RWPE2 (cell line): Measurements from ENCODE around the gene MEX3A.
"Not testable (repeated sequence)": the region's sequence is repeated elsewhere in the genome, so short reads cannot be mapped to it uniquely, and the experiment has no call there.

Experiments
- ATAC-seq: fragments of 200-7000 bp; cut with Tn5 transposase; 3 replicates; pipeline ENCODE4 v1.9.1; 2021; ENCODE audit warnings: low read depth
- DNase-seq: peaks from one replicate; pipeline ENCODE4 v3.0.0-alpha.2; 2020; ENCODE audit warnings: low spot score
- H3K27ac ChIP-seq: fragments of 450-650 bp; 2 replicates; pipeline ENCODE4 v1.5.1; 2017; ENCODE audit warnings: mild to moderate bottlenecking; ENCODE audit not compliant: poor library complexity, severe bottlenecking
- H3K27me3 ChIP-seq: fragments of 250-450 bp; sonication (Bioruptor Pico); 2 replicates; pipeline ENCODE4 v1.5.1; 2021; ENCODE audit warnings: mild to moderate bottlenecking, moderate library complexity; ENCODE audit not compliant: insufficient read depth, poor library complexity, severe bottlenecking
- H3K36me3 ChIP-seq: fragments of 250-450 bp; sonication (Bioruptor Pico); 2 replicates; pipeline ENCODE4 v1.5.1; 2020; ENCODE audit warnings: low read depth, mild to moderate bottlenecking, moderate library complexity
- H3K4me1 ChIP-seq: fragments of 250-450 bp; sonication (Bioruptor Pico); 2 replicates; pipeline ENCODE4 v1.5.1; 2021; ENCODE audit warnings: mild to moderate bottlenecking, moderate library complexity; ENCODE audit not compliant: insufficient read depth, poor library complexity, severe bottlenecking
- H3K4me3 ChIP-seq: fragments of 250-450 bp; sonication (Bioruptor Pico); 2 replicates; pipeline ENCODE4 v1.5.1; 2021; ENCODE audit warnings: mild to moderate bottlenecking, moderate library complexity; ENCODE audit not compliant: severe bottlenecking
- H3K9me3 ChIP-seq: fragments of 250-450 bp; sonication (Bioruptor Pico); 2 replicates; pipeline ENCODE4 v1.5.1; 2021; ENCODE audit warnings: mild to moderate bottlenecking, moderate library complexity; ENCODE audit not compliant: severe bottlenecking
- CTCF ChIP-seq: fragments of 450-650 bp; IDR thresholded peaks from one replicate; pipeline ENCODE4 v1.5.1; 2017; ENCODE audit warnings: mild to moderate bottlenecking, moderate library complexity; ENCODE audit not compliant: poor library complexity, severe bottlenecking

The MEX3A gene

DNA sequence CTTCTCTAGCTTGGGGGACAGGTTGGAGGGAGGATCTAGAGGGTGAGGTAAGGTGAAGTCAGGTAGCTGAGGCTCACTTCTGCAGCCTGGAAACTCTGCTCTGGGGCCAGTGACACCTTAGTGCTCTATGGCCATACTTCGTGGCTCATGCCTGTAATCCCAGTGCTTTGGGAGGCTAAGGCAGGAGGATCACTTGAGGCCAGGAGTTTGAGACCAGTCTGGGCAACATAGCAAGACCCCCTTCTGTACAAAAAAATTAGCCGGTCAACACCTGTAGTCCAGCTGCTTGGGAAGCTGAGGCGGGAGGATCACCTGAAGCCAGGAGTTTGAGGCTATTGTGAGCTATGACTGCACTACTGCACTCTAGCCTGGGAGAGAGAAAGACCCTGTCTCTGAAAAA lies 38.1 kb upstream of the MEX3A start:
- ATAC-seq = no peak

DNA sequence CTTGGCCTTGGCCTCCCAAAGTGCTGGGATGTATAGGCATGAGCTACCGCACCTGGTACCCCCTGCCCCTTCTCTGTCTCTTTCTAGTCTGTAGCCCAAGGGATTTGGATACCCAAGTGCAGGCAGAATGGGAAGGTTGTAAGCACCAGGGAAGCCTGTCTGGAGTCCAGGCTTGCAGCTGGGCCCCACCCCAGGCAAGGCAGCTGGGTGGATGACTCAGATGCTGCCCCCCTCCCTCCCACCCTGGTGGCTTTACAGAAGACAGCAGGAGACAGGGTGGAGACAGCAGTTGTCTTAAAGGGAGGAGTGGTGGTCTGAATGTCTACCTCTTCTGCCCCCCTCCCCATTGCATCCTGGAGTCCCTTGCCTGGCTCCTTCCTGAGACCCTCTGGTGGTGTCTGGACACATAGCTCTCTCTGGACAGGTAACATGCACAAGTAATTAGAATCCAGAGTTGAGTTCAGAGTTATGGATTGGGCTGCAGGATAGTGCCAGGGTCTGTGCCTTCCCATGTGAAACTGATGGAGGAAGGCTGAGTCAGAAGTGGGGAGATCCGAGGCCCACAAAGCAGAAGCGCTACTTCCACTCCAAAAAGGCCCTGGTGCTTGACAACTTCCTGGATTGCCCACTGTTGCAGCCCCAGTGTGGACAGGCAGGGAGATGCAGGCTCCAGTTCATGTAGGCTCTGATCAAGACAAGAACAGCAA lies 37.4 kb upstream of the MEX3A start:
- Histone ChIP-seq H3K4me3 (peak overlapping the region; percentile 7), H3K27ac (peak overlapping the region; percentile 99), H3K36me3 (peaks cover 68% of the 10 kb centered on the region), H3K4me1 (peaks cover 55% of the 10 kb centered on the region), H3K27me3 (no peaks in the 10 kb centered on the region), H3K9me3 (no peaks in the 10 kb centered on the region)
- ATAC-seq (peak; percentile 27), DNase-seq (no peak)
- TF ChIP-seq CTCF = no peak

More for the DNA sequence above, 38.1 kb upstream of the MEX3A start:
- no peak overlapping the region for H3K4me3 ChIP-seq
- peaks cover 61% of the 10 kb centered on the region for H3K4me1 ChIP-seq
- no peaks in the 10 kb centered on the region for H3K27me3 ChIP-seq
- peaks cover 75% of the 10 kb centered on the region for H3K36me3 ChIP-seq
- H3K27ac ChIP-seq = peak overlapping the region; percentile 99
- no peaks in the 10 kb centered on the region for H3K9me3 ChIP-seq
- no peak for TF ChIP-seq CTCF
- no peak for DNase-seq

- no peak for TF ChIP-seq CTCF
- H3K4me1 ChIP-seq = peaks cover 50% of the 10 kb centered on the region
- H3K9me3 ChIP-seq = no peaks in the 10 kb centered on the region
- DNase-seq = no peak
- H3K27me3 ChIP-seq = no peaks in the 10 kb centered on the region
- peak overlapping the region; percentile 99 for H3K27ac ChIP-seq
- H3K36me3 ChIP-seq = peaks cover 60% of the 10 kb centered on the region
- ATAC-seq = no peak
- H3K4me3 ChIP-seq = peak overlapping the region; percentile 87
These were observed 36.1 kb upstream of the MEX3A start for GRCh38 chr1:156118177-156118868.

- peaks cover 60% of the 10 kb centered on the region for H3K36me3 ChIP-seq
- no peaks in the 10 kb centered on the region for H3K9me3 ChIP-seq
- DNase-seq = no peak
- peaks cover 46% of the 10 kb centered on the region for H3K4me1 ChIP-seq
- no peaks in the 10 kb centered on the region for H3K27me3 ChIP-seq
- H3K27ac ChIP-seq = peak overlapping the region; percentile 99
- ATAC-seq = no peak
- H3K4me3 ChIP-seq = peak overlapping the region; percentile 87
- TF ChIP-seq CTCF = no peak
These were observed 35.3 kb upstream of the MEX3A start for GRCh38 chr1:156117414-156118176.

GRCh38 chr1:156116731-156117130 lies 34.5 kb upstream of the MEX3A start:
- peaks cover 43% of the 10 kb centered on the region for H3K4me1 ChIP-seq
- DNase-seq, ATAC-seq, H3K9me3 ChIP-seq, H3K27me3 ChIP-seq: not testable (repeated sequence)
- peaks cover 52% of the 10 kb centered on the region for H3K36me3 ChIP-seq
- H3K27ac ChIP-seq = peak overlapping the region; percentile 99
- H3K4me3 ChIP-seq = peak overlapping the region; percentile 87
